NK-92 treated with Interleukin-12 subunit alpha and Interleukin-12 subunit beta, amount 100 ng/mL, for 24 hours (cell line): Measurements from ENCODE around the gene SLC4A5.

Experiments used
- DNase-seq: peaks from one replicate; lab custom pipeline; 2025; lab: John Stamatoyannopoulos, UW

SLC4A5 gene

DNA sequence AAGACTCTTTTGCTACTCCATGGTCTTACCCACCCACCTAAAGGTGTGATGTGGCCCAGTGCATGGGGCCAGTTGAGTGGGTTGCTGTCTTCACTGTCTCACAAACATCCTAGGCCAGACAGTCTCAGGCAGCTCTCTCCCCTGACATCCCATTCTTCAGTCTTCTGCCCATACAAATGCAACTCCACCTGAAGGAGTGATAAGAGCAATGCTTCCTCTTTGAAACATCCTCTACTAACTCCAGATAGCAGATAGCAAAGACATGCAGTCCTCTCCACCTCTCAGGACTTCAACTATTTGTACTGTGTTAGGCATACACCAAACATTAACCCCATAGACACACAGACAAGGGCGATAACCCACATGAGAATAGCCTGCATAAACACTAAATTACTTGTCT, 73.5 kb downstream of the SLC4A5 start:
- no peak for DNase-seq

GRCh38 chr2:74267068-74267467, 76.1 kb downstream of the SLC4A5 start:
- DNase-seq = peak; percentile 33

DNA sequence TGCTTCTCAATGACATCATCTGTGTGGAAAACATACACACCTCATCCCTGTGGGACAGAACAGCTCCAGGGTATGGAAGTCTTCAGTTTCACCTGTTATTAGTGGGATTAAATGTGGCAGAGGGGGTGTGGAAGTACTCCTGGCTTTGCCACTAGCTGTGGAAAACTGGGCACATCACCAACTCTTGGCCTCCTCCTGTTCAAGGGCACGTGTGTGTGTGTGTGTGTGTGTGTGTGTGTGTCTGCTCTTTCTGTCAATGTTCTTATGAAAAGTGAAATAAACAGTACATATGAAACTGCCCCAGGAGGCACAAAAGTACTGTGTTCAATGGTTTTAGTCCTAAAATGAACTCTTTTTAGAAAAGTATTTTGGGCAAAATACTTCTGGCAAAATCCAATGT, 78.9 kb downstream of the SLC4A5 start:
- no peak for DNase-seq

DNA sequence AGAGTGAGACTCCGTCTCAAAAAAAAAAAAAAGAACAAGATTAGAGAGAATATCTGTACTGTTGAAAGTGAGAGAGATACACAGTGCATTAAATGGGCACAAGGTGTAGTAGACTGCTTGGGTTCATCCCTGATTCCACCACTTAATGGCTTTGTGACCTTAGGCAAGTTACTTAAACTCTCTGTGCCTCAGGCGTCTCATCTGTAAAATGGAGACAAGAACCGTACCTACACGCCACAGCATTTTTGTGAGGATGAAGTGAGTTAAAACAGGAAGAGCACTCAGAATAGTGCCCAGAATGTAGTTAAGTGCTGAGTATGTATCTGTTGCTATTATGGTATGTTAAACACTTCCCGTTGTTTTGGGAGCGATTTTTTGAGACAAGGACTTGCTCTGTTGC, 80.5 kb downstream of the SLC4A5 start:
- DNase-seq = no peak

GRCh38 chr2:74261204-74261864, 81.9 kb downstream of the SLC4A5 start:
- no peak for DNase-seq

- no peak for DNase-seq
Observed at GRCh38 chr2:74260495-74260894, 82.7 kb downstream of the SLC4A5 start.

DNA sequence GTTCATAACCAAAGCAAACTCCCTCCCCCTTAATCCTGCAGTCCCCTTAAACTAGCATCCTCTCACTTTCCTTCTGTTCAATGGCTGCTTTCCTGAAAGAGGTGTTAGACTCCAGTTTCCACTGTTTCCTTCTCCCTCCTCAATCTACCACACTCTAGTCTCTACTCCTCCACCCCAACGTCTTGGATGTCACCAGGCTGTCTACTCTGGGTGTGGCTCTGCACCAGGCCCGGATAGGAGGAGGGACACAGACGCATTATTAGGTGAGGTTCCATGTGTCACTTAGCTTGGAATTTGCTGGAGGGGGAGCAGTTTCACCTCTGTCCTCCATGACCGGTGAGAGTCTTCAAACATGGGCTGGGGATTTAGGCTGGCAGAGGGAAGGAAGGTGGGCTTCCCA, 83.5 kb downstream of the SLC4A5 start:
- DNase-seq = no peak

DNA sequence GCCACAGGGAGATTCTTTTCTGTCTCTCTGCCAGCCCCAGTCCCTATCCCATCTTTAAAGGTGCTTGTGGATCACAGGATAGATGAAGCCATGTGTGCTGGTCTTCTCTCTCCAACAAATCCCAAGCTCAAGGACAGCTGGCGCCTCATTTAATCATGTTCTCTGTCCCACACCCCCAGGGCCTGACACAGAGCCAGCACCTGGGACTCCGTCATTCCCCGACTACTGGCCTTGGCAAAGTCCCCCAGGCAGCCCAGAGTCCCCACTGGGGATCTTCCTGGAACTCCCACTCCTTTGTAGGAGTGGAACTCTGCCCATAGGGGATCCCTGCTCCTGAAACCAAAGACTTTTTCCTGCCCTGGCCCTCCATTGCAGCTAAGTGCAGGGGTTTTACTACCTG, 84.0 kb downstream of the SLC4A5 start:
- DNase-seq = no peak

DNA sequence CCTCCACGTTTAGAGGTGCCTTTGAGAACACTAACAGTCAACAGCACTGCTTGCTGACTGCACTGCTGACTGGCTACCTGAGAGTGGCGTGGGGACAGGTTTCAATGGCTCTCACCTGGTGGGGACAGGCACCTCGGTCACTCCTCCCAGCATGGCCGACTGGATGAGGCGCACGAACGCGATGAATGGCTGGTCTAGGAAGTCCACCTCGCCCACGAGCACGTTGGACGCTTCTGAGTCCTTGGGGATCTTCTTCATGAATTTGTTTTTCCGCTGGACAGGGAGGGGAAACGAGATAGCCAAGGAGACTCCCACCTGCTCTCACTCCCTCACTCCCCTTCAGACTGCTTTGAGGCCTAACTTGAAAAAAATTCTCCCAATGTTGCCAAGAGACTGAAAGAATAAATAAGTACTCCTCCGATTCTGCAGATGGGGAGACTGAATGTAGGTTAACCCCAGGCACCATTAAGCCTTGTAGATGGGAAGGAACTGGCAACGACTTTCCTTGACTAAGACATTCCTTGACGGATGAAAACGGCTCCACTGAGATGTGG, 87.5 kb downstream of the SLC4A5 start:
- DNase-seq = no peak

DNA sequence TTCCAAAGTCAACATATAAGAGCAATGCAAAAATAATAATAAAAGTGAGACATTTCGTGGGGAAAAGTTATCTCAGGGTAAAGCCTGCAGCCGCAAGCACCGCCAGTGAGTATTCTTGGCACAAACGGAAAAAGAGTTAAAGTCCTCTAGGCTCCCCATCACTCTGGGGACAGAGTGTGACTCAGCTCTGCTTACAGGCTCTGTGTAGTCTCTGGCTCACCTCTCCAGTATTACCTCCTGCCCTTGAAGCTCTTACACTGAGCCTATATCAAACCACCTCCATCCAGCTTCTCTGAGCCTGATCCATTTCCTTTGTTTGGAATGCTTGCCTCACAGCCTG, 89.3 kb downstream of the SLC4A5 start:
- no peak for DNase-seq

- DNase-seq = no peak
Observed at GRCh38 chr2:74253306-74253970, 89.8 kb downstream of the SLC4A5 start.

DNA sequence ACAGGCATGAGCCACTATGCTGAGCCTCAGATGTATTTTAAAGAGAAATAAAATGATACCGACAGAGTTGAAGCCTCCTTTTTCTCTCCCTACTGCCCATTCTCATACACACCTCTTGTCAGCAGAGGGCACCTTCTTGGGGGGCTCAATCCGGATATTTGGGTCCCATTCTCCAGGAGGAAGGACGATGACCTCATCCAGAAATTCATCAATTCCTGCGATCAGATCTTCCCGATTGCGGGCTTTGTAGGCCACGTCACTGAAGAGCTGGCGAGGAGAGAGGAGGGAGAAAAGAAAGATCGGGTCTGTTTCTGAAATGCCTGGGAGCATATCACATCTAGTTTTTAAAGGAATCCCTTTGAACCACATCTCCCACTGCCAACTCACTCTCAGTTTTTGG, 90.4 kb downstream of the SLC4A5 start:
- DNase-seq = no peak

DNA sequence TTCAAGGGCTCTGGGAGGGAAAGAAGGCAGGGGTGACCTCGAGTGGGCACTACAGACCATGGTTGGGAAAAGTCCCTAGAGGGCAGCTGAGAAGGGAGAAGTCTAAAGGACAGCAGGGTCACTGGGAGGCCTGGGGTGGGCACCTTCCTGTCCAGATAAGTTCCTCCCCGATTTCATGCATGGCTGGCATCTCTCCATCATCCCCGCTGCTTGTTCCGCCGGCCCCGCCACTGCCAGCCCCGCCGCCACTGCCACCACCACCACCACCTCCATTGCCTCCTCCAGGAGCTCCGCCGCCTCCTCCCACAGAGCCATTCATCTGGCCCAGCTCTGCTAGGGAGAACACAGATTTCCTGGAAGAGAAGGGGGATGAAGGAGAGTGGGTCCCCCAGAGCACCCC, 91.2 kb downstream of the SLC4A5 start:
- DNase-seq = no peak

DNA sequence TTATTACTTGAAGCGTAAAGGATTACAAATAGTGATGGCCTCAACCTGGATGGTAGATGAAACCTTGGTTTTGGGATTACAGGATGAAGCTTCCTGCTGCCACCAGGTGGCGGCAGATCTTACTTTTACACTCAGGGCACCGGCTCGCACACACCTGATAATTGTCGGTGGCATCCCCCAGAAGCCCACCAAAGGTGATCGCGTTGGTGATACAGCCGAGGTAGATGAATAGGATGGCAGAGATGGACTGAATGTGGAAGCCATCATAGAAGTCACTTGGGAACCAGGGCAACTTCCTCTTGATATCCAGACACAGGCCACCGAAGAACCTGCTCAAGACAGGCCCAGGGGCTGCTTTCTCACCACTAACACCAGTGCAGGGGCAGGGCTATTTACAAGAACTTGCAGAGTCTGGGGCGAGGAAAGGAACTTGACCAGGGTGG, 93.0 kb downstream of the SLC4A5 start:
- DNase-seq = peak; percentile 11

DNA sequence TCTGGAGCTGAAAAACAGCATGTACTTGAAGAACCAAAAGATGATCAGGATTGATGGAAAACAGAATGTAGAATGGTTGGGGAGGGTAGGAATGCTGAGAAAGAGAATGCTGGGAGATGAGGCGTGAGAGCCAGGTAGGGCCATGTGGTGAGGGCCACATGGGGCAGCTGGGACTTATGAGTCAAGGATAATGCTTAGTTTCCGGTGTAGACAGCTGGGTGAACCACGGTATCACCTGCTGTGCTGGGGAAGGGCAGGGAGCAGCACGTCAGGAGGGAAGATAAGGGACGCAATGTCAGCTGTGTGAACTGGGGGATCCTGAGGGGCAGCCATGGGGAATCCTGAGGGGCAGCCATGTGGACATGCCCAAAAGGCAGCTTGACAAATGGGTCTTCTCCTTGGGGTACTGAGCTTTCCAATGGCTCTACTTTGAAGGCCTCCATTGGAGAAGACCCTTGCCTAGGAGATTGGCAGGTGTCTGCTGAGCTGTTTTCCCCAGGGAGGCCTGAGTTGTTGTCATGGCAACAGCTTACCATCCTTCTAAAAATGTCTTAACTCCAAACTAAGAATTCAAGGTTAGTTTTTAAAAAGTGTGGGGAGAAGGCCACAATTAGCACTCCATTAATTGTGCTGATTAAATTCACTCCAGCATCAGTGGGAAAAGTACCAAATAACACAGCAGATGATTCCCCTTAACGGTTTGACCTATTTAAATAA, 93.7 kb downstream of the SLC4A5 start:
- no peak for DNase-seq

GRCh38 chr2:74246496-74247195, 96.6 kb downstream of the SLC4A5 start:
- DNase-seq = no peak

- no peak for DNase-seq
Observed at GRCh38 chr2:74244286-74244685, 98.9 kb downstream of the SLC4A5 start.

GRCh38 chr2:74242354-74243071, 100.7 kb downstream of the SLC4A5 start:
- no peak for DNase-seq

GRCh38 chr2:74239346-74239745, 103.9 kb downstream of the SLC4A5 start:
- DNase-seq = no peak

DNA sequence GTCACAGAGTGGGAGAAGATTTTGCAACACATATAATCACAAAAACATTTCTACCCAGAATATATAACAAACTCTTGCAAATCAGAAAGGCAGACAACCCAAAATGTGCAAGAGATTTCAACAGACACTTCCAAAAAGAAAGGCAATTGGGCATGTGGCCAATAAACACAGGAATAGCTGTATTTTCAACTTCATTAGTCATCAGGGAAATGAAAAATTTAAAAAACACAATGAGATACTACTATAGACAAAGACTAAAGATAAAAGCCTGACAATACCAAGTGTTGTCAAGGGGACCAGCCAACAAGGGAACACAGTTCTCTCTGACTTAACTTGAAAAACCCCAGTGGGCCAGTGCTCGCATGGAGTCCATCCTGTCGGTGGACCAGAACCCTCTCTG, 104.3 kb downstream of the SLC4A5 start:
- no peak for DNase-seq

DNA sequence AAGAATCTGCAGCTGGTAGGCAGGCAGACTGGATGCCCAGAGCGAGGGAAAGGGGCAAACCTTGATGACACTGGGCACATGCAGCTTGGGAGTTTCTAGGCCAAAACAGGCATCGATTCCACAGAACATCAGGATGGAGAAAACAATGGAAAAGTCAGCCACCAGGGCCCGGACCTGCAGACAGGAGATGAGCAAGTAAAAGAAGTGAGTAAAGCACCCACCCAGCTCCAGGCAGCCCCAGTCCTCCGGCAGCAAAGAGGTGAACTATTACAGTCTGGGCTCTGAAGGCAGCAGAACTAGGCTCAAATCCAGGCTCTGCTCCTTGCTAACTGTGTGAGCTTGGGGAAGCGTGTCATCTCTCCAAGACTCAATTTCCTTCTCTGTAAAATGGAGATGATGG, 108.2 kb downstream of the SLC4A5 start:
- no peak for DNase-seq

DNA sequence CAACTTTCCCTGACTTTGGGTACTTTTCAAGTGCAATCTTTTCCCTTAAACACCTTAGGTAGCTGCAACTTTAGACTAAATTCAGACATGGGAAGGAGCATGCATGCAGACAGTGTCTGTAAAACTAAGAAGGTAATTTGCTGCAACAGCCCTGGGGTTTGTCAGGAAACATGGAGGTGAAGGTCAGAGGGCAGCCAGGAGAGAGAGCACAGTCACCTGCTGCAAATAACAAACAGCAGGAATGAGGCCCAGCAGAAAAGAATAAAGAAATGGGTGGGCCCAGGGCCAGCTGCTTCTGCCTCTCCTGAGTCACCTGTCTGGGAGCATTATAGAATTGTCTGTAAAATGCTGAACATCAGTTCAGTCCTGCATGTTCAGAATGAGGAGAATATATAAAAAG, 109.6 kb downstream of the SLC4A5 start:
- DNase-seq = no peak
